Liver (tissue), 9 donors: ENCODE results near the gene HCFC1. TPM values are rescaled to one million over a fixed set of nuclear protein-coding genes. Genes with fewer than 3 reads are reported as not detected.

ENCODE experiments used
- DNase-seq: peaks from one replicate; pipeline ENCODE4 v3.0.0-alpha.2; 2017; ENCODE audit warnings: low spot score
- H3K27ac ChIP-seq, 2 donors: one replicate each; pipeline ENCODE4 v1.7.0; 2013; ENCODE audit warnings: inconsistent platforms in 2 of 2, low read length in 2 of 2, control low read depth in 1 of 2, low read depth in 1 of 2, mild to moderate bottlenecking in 1 of 2
- H3K27me3 ChIP-seq, 4 donors: one replicate each; pipeline versions ENCODE4 v1.6.1 to v1.7.0; 2013; ENCODE audit warnings: low read length in 3 of 4, inconsistent platforms in 1 of 4, mild to moderate bottlenecking in 1 of 4, moderate library complexity in 1 of 4; ENCODE audit not compliant: control insufficient read depth in 4 of 4, insufficient read depth in 4 of 4
- H3K36me3 ChIP-seq, 4 donors: one replicate each; pipeline versions ENCODE4 v1.6.1 to v1.7.0; 2013; ENCODE audit warnings: low read length in 3 of 4, mild to moderate bottlenecking in 3 of 4, low read depth in 1 of 4, moderate library complexity in 1 of 4; ENCODE audit not compliant: control insufficient read depth in 4 of 4, insufficient read depth in 3 of 4
- H3K4me1 ChIP-seq, 4 donors: one replicate each; pipeline versions ENCODE4 v1.6.1 to v1.7.0; 2013; ENCODE audit warnings: low read length in 3 of 4, mild to moderate bottlenecking in 3 of 4, moderate library complexity in 1 of 4; ENCODE audit not compliant: control insufficient read depth in 4 of 4, insufficient read depth in 4 of 4
- H3K4me3 ChIP-seq, 3 donors: one replicate each; pipeline versions ENCODE4 v1.6.1 to v1.7.0; 2013; ENCODE audit warnings: low read length in 3 of 3, control low read depth in 1 of 3, low read depth in 1 of 3, mild to moderate bottlenecking in 1 of 3
- H3K9ac ChIP-seq, 2 donors: one replicate each; pipeline ENCODE4 v1.7.0; 2013; ENCODE audit warnings: low read length in 2 of 2, mild to moderate bottlenecking in 2 of 2, moderate library complexity in 2 of 2, control low read depth in 1 of 2, low read depth in 1 of 2
- H3K9me3 ChIP-seq, 4 donors: one replicate each; pipeline versions ENCODE4 v1.6.1 to v1.7.0; 2013; ENCODE audit warnings: low read length in 3 of 4; ENCODE audit not compliant: control insufficient read depth in 4 of 4
- CTCF ChIP-seq: fragments of 150-350 bp; IDR thresholded peaks from 2 replicates; pipeline ENCODE4 v1.5.1; 2017; ENCODE audit warnings: improper control_type of control experiment, low read depth, low read length; ENCODE audit not compliant: missing input control
- GABPA ChIP-seq, 2 donors: IDR thresholded peaks in 1 of 2; conservative IDR thresholded peaks in 1 of 2; 2 replicates each; pipeline ENCODE4 v1.6.1; 2016; ENCODE audit warnings: antibody characterized with exemption in 2 of 2, mild to moderate bottlenecking in 1 of 2, moderate library complexity in 1 of 2
- HNF4G ChIP-seq: IDR thresholded peaks from 2 replicates; pipeline ENCODE4 v1.6.1; 2016; ENCODE audit warnings: antibody characterized with exemption
- REST ChIP-seq: IDR thresholded peaks from 2 replicates; pipeline ENCODE4 v1.6.1; 2016; ENCODE audit warnings: antibody characterized with exemption, mild to moderate bottlenecking
- RXRA ChIP-seq, 2 donors: IDR thresholded peaks; 2 replicates each; pipeline ENCODE4 v1.6.1; 2017 to 2018; ENCODE audit warnings: antibody characterized with exemption in 2 of 2, mild to moderate bottlenecking in 1 of 2
- SP1 ChIP-seq: IDR thresholded peaks from 2 replicates; pipeline ENCODE4 v1.6.1; 2018; ENCODE audit warnings: antibody characterized with exemption, mild to moderate bottlenecking
- TAF1 ChIP-seq: conservative IDR thresholded peaks from 2 replicates; pipeline ENCODE4 v1.6.1; 2016; ENCODE audit warnings: antibody characterized with exemption, mild to moderate bottlenecking
- WGBS: extraction: QIAGEN DNeasy Blood & Tissue Kit; methylation state at CpG from one replicate; pipeline ENCODE4 v1.1.7; 2013; 5-methylcytosine and 5-hydroxymethylcytosine counted together
- polyA plus RNA-seq, 2 donors: library from polyadenylated mRNA; stranded (reverse) in 1 of 2; unstranded in 1 of 2; fragments of 200-250 nt in 1 of 2; fragments of >200 nt in 1 of 2; fragmentation: Nextera tagmentation in 1 of 2; extraction: Ambion mirVana in 1 of 2; gene quantifications; one replicate each; pipeline versions ENCODE4 v1.2.1 to v1.2.3, GENCODE V29; 2013 to 2015
- total RNA-seq, 2 donors: library from RNA; depleted of rRNA; stranded (reverse); fragments of >200 nt; gene quantifications; one replicate each; pipeline ENCODE4 v1.2.3, GENCODE V29; 2014
- donor health status: healthy.
- donor health status: healthy.
- donor health status: healthy.
- donor health status: healthy.
- donor health status: healthy.

The HCFC1 gene
- total and polyA plus RNA-seq, 4 donors: 7.9 to 26.9 (median 13.9) TPM

- H3K9ac ChIP-seq: no peak overlapping the region
- peaks cover 0 to 15% (median 10%) of the 10 kb centered on the region in 4 donors for H3K4me1 ChIP-seq
- 85% methylated on average over 10 of the region's 10 CpGs for WGBS
- no peak overlapping the region for H3K4me3 ChIP-seq
- H3K27me3 ChIP-seq: no peaks in the 10 kb centered on the region
- no peak for TF ChIP-seq CTCF
- TF ChIP-seq GABPA (IDR thresholded peaks at IDR 0.05 in 1 of 2, conservative IDR thresholded peaks at IDR 0.05 in 1 of 2): no peak
- TF ChIP-seq TAF1: no peak
- TF ChIP-seq RXRA (IDR thresholded peaks at IDR 0.05): no peak
- no peaks in the 10 kb centered on the region for H3K36me3 ChIP-seq
- H3K9me3 ChIP-seq: no peaks in the 10 kb centered on the region
- no peak for DNase-seq
- H3K27ac ChIP-seq: no peak overlapping the region
Measured at GRCh38 chrX:153938226-153938786, 33.3 kb downstream of the HCFC1 start.

GRCh38 chrX:153937056-153937455, 34.6 kb downstream of the HCFC1 start:
- H3K27me3 ChIP-seq: no peaks in the 10 kb centered on the region
- TF ChIP-seq HNF4G: no peak
- TF ChIP-seq REST: no peak
- no peak for TF ChIP-seq RXRA (IDR thresholded peaks at IDR 0.05)
- H3K9ac ChIP-seq: no peak overlapping the region
- no peak overlapping the region for H3K4me3 ChIP-seq
- DNase-seq: no peak
- 95% methylated on average over 3 of the region's 3 CpGs for WGBS
- no peaks in the 10 kb centered on the region for H3K9me3 ChIP-seq
- H3K36me3 ChIP-seq: no peaks in the 10 kb centered on the region
- peaks cover 0 to 15% (median 10%) of the 10 kb centered on the region in 4 donors for H3K4me1 ChIP-seq
- no peak overlapping the region for H3K27ac ChIP-seq

- no peak overlapping the region for H3K27ac ChIP-seq
- peak overlapping the region; percentile 7 to 90 (median 39) for H3K4me3 ChIP-seq
- peaks cover 0 to 11% (median under 1%) of the 10 kb centered on the region in 4 donors for H3K36me3 ChIP-seq
- 7% methylated on average over 32 of the region's 32 CpGs for WGBS
- H3K9me3 ChIP-seq: no peaks in the 10 kb centered on the region
- TF ChIP-seq RXRA (IDR thresholded peaks at IDR 0.05): peak in 1 of 2 donors; percentile 47
- TF ChIP-seq SP1: peak; percentile 7
- TF ChIP-seq GABPA (IDR thresholded peaks at IDR 0.05 in 1 of 2, conservative IDR thresholded peaks at IDR 0.05 in 1 of 2): no peak
- H3K4me1 ChIP-seq: peaks cover 0 to 14% (median 9%) of the 10 kb centered on the region in 4 donors
- DNase-seq: no peak
- H3K27me3 ChIP-seq: no peaks in the 10 kb centered on the region
- no peak overlapping the region for H3K9ac ChIP-seq
Measured at GRCh38 chrX:153935326-153935851, 36.2 kb downstream of the HCFC1 start.
